ENCODE data around the gene HS3ST3A1. TPM values are rescaled to one million over a fixed set of nuclear protein-coding genes. Genes with fewer than 3 reads are reported as not detected.
A peak's percentile ranks its signal among the peaks of the same experiment; 100 is the strongest.

Gene HS3ST3A1
- polyA plus RNA-seq, 3 donors = 0.20 TPM; not detected in 2

- Histone ChIP-seq H3K36me3 (replicated peaks in 1 of 2; ENCODE audit: control insufficient read depth in 1 of 2, insufficient read depth in 2 of 2, low read length in 2 of 2) (no peaks in the 10 kb centered on the region), H3K79me2 (ENCODE audit: insufficient read depth, low read length) (no peaks in the 10 kb centered on the region), H3K4me1 (ENCODE audit: control insufficient read depth in 1 of 2, insufficient read depth in 2 of 2, low read length in 2 of 2) (peaks cover 3 to 6% of the 10 kb centered on the region in 2 donors), H3K27ac (ENCODE audit: low read depth in 1 of 2, low read length in 2 of 2) (no peak overlapping the region), H4K20me1 (ENCODE audit: insufficient read depth, low read length) (no peaks in the 10 kb centered on the region), H3K4me3 (replicated peaks in 1 of 3; ENCODE audit: low read depth in 2 of 3, low read length in 3 of 3) (no peak overlapping the region), H3K4me2 (replicated peaks; ENCODE audit: extremely low read depth, low read length, poor library complexity, severe bottlenecking) (no peak overlapping the region), H2AFZ (ENCODE audit: insufficient read depth, low read depth, low read length, poor library complexity, severe bottlenecking) (no peak overlapping the region), H3K9me3 (replicated peaks in 1 of 2; ENCODE audit: control insufficient read depth in 1 of 2, insufficient read depth in 1 of 2, low read length in 2 of 2) (peaks cover 0 to 17% of the 10 kb centered on the region in 2 donors), H3K9ac (ENCODE audit: insufficient read depth, low read length, poor library complexity, severe bottlenecking) (no peak overlapping the region), H3K27me3 (ENCODE audit: control insufficient read depth in 2 of 2, insufficient read depth in 2 of 2, low read length in 2 of 2) (peaks cover 32 to 48% of the 10 kb centered on the region in 2 donors)
- no peak overlapping the region for H3K27ac Mint-ChIP-seq
- TF ChIP-seq CTCF (IDR thresholded peaks at IDR 0.05) = peak; percentile 47
- H3K27me3 Mint-ChIP-seq (ENCODE audit: low read depth in 3 of 3) = peaks cover 42 to 56% (median 42%) of the 10 kb centered on the region in 3 donors
- DNase-seq = peak in 1 of 3 donors; percentile 8
- no CpG with 5 or more reads among the region's 3 CpGs for WGBS (ENCODE audit: insufficient coverage)
- H3K9me3 Mint-ChIP-seq = peaks cover 0 to 8% (median 0%) of the 10 kb centered on the region in 7 donors
- H3K36me3 Mint-ChIP-seq = peaks cover 0 to 6% of the 10 kb centered on the region in 2 donors
- peak overlapping the region in 1 of 2 donors; percentile 8 for H3K4me3 Mint-ChIP-seq
- H3K4me1 Mint-ChIP-seq = peaks cover 12% of the 10 kb centered on the region
- intact Hi-C loops (cut with micrococcal nuclease) = loop anchor here (5.0 kb wide), 2 partner anchors 704 to 1329 kb away; partner anchors contain the start of gene HS3ST3B1 (in 2 of the 2)
Observed at GRCh38 chr17:13597723-13598347, 3.9 kb downstream of the HS3ST3A1 start.

GRCh38 chr17:13596241-13596923 lies 5.3 kb downstream of the HS3ST3A1 start:
- Histone ChIP-seq H3K4me3 (replicated peaks in 1 of 3; ENCODE audit: low read depth in 2 of 3, low read length in 3 of 3) (no peak overlapping the region), H3K9ac (ENCODE audit: insufficient read depth, low read length, poor library complexity, severe bottlenecking) (no peak overlapping the region), H3K79me2 (ENCODE audit: insufficient read depth, low read length) (no peaks in the 10 kb centered on the region), H3K4me2 (replicated peaks; ENCODE audit: extremely low read depth, low read length, poor library complexity, severe bottlenecking) (no peak overlapping the region), H3K4me1 (ENCODE audit: control insufficient read depth in 1 of 2, insufficient read depth in 2 of 2, low read length in 2 of 2) (peaks cover 0 to 2% of the 10 kb centered on the region in 2 donors), H2AFZ (ENCODE audit: insufficient read depth, low read depth, low read length, poor library complexity, severe bottlenecking) (no peak overlapping the region), H3K27ac (ENCODE audit: low read depth in 1 of 2, low read length in 2 of 2) (no peak overlapping the region), H3K36me3 (replicated peaks in 1 of 2; ENCODE audit: control insufficient read depth in 1 of 2, insufficient read depth in 2 of 2, low read length in 2 of 2) (no peaks in the 10 kb centered on the region), H3K9me3 (replicated peaks in 1 of 2; ENCODE audit: control insufficient read depth in 1 of 2, insufficient read depth in 1 of 2, low read length in 2 of 2) (peaks cover 0 to 10% of the 10 kb centered on the region in 2 donors), H4K20me1 (ENCODE audit: insufficient read depth, low read length) (no peaks in the 10 kb centered on the region), H3K27me3 (ENCODE audit: control insufficient read depth in 2 of 2, insufficient read depth in 2 of 2, low read length in 2 of 2) (peaks cover 27 to 36% of the 10 kb centered on the region in 2 donors)
- Mint-ChIP-seq H3K4me1 (peaks cover 14% of the 10 kb centered on the region), H3K36me3 (no peaks in the 10 kb centered on the region), H3K4me3 (peak overlapping the region in 1 of 2 donors; percentile 71), H3K27ac (no peak overlapping the region), H3K27me3 (ENCODE audit: low read depth in 3 of 3) (peaks cover 30 to 41% (median 31%) of the 10 kb centered on the region in 3 donors), H3K9me3 (peaks cover 0 to 2% (median 0%) of the 10 kb centered on the region in 7 donors)
- 91% methylated on average over 8 of the region's 13 CpGs for WGBS (ENCODE audit: insufficient coverage)
- no peak for TF ChIP-seq CTCF (IDR thresholded peaks at IDR 0.05)
- intact Hi-C loops (cut with micrococcal nuclease) = loop anchor here (5.0 kb wide), 2 partner anchors 706 to 1331 kb away; partner anchors contain the start of gene HS3ST3B1 (in 2 of the 2)
- DNase-seq = no peak

Measured in CD14-positive monocyte (primary cell).